Neural cell (in vitro differentiated cells): ENCODE data around the gene AVL9. TPM values are rescaled to one million over a fixed set of nuclear protein-coding genes. Genes with fewer than 3 reads are reported as not detected.

Experiments used
- H2AFZ ChIP-seq: fragments of 200-600, 300-800 bp; sonication (generic), shearing (Covaris generic); 2 replicates; pipeline ENCODE4 v1.6.0; 2014; ENCODE audit warnings: low read depth, mild to moderate bottlenecking, antibody characterized with exemption, low read length, moderate library complexity
- H3F3A ChIP-seq: fragments of 200-600 bp; shearing (Covaris generic); 2 replicates; pipeline ENCODE4 v1.6.1; 2016; ENCODE audit warnings: mild to moderate bottlenecking, moderate library complexity, mixed read lengths, antibody characterized with exemption, low read length; ENCODE audit not compliant: insufficient read depth, poor library complexity, severe bottlenecking
- H3K27ac ChIP-seq: fragments of 200-600, 300-800 bp; sonication (generic), shearing (Covaris generic); 2 replicates; pipeline ENCODE4 v1.5.1; 2014; ENCODE audit warnings: mild to moderate bottlenecking, low read length, moderate library complexity
- H3K27me3 ChIP-seq: fragments of 300-800, 200-600 bp; sonication (generic), shearing (Covaris generic); 2 replicates; pipeline ENCODE4 v1.6.0; 2014; ENCODE audit warnings: mild to moderate bottlenecking, low read depth, low read length, moderate library complexity; ENCODE audit not compliant: insufficient read depth
- H3K36me3 ChIP-seq: fragments of 300-800, 200-600 bp; sonication (generic), shearing (Covaris generic); 2 replicates; pipeline ENCODE4 v1.5.1; 2014; ENCODE audit warnings: mild to moderate bottlenecking, antibody characterized with exemption, low read length, moderate library complexity; ENCODE audit not compliant: insufficient read depth
- H3K4me2 ChIP-seq: fragments of 300-800, 200-600 bp; sonication (generic), shearing (Covaris generic); 2 replicates; pipeline ENCODE4 v1.6.0; 2014; ENCODE audit warnings: mild to moderate bottlenecking, low read length
- H3K4me3 ChIP-seq: fragments of 300-800, 200-600 bp; sonication (generic), shearing (Covaris generic); 2 replicates; pipeline ENCODE4 v1.5.1; 2014; ENCODE audit warnings: mild to moderate bottlenecking, low read length, moderate library complexity
- H3K79me2 ChIP-seq: fragments of 200-600 bp; shearing (Covaris generic); replicated peaks from 2 replicates; pipeline ENCODE4 v1.6.0; 2014; ENCODE audit warnings: mild to moderate bottlenecking, low read length, moderate library complexity; ENCODE audit not compliant: insufficient read depth
- H3K9ac ChIP-seq: fragments of 300-800, 200-600 bp; sonication (generic), shearing (Covaris generic); 2 replicates; pipeline ENCODE4 v1.6.1; 2016; ENCODE audit warnings: mild to moderate bottlenecking, low read length, mixed read lengths
- H3K9me2 ChIP-seq: fragments of 200-600 bp; shearing (Covaris generic); 2 replicates; pipeline ENCODE4 v1.6.1; 2016; ENCODE audit warnings: mild to moderate bottlenecking, low read length, mixed read lengths; ENCODE audit not compliant: insufficient read depth
- H3K9me3 ChIP-seq: fragments of 200-600, 300-800 bp; sonication (generic), shearing (Covaris generic); 2 replicates; pipeline ENCODE4 v1.6.1; 2016; ENCODE audit warnings: mild to moderate bottlenecking, mixed run types, low read length, moderate library complexity, mixed read lengths
- H4K20me1 ChIP-seq: fragments of 200-600 bp; shearing (Covaris generic); 2 replicates; pipeline ENCODE4 v1.6.1; 2016; ENCODE audit warnings: mild to moderate bottlenecking, mixed run types; ENCODE audit not compliant: insufficient read depth
- EP300 ChIP-seq: fragments of 450-650 bp; conservative IDR thresholded peaks from 2 replicates; pipeline ENCODE4 v1.6.1; 2014; ENCODE audit warnings: antibody characterized with exemption, mild to moderate bottlenecking, moderate library complexity; ENCODE audit not compliant: poor library complexity, severe bottlenecking
- EZH2 ChIP-seq: fragments of 200-600, 300-800 bp; shearing (Covaris generic), sonication (generic); IDR thresholded peaks from 2 replicates; pipeline ENCODE4 v1.6.1; 2014; ENCODE audit warnings: antibody characterized with exemption, low read length, borderline replicate concordance, mild to moderate bottlenecking; ENCODE audit not compliant: insufficient read depth, poor library complexity, severe bottlenecking
- MXI1 ChIP-seq: fragments of 450-650 bp; conservative IDR thresholded peaks from 2 replicates; pipeline ENCODE4 v1.6.1; 2014; ENCODE audit warnings: antibody characterized with exemption, mild to moderate bottlenecking; ENCODE audit not compliant: poor library complexity, severe bottlenecking
- POLR2AphosphoS5 ChIP-seq: IDR thresholded peaks from 2 replicates; pipeline ENCODE4 v1.6.1; 2012
- RAD21 ChIP-seq: fragments of 450-650 bp; conservative IDR thresholded peaks from 2 replicates; pipeline ENCODE4 v1.6.1; 2014; ENCODE audit warnings: antibody characterized with exemption, mild to moderate bottlenecking, moderate library complexity
- SMC3 ChIP-seq: fragments of 450-650 bp; conservative IDR thresholded peaks from 2 replicates; pipeline ENCODE4 v1.6.1; 2014; ENCODE audit warnings: antibody characterized with exemption, mild to moderate bottlenecking, moderate library complexity; ENCODE audit not compliant: poor library complexity
- TAF1 ChIP-seq: IDR thresholded peaks from 2 replicates; pipeline ENCODE4 v1.6.1; 2012; ENCODE audit warnings: low read depth
- polyA plus RNA-seq: library from polyadenylated mRNA; depleted of rRNA; stranded (reverse); fragments of >200 nt; gene quantifications from 2 replicates; pipeline ENCODE4 v1.2.3, GENCODE V29; 2014
- TF ChIP-seq, protein P1 (sequence below): fragments of 450-650 bp; IDR thresholded peaks from 2 replicates; pipeline ENCODE4 v1.5.1; 2014; ENCODE audit warnings: antibody characterized with exemption, mild to moderate bottlenecking, moderate library complexity; ENCODE audit not compliant: poor library complexity, severe bottlenecking
- TF ChIP-seq, protein P2 (sequence below): IDR thresholded peaks from 2 replicates; pipeline ENCODE4 v1.6.1; 2012; ENCODE audit warnings: borderline replicate concordance

Gene AVL9
- polyA plus RNA-seq, 1 donor from 2014 or later = 47.2 TPM

DNA sequence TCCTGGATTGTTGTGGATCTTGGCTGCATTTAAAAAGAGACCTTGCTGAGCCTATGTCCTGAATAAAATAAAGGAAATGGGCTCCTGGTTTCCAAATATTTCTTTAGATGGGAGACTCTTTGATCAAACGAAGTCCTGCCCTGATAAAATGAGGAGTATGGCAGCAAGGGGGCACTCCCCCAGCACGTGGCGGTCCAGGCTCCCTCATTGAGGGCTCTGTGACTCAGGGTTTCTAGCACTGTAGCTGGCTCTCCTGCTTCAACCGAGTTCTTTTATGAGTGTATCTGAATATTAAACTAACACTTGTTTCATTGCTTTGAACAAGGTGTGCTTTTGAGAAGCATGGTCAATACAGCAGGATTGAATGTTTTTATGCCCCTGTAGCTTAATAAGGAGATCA lies 114.2 kb downstream of the AVL9 start:
- Histone ChIP-seq H3K27ac (no peak overlapping the region), H3K9me2 (no peaks in the 10 kb centered on the region), H3K4me2 (no peak overlapping the region), H3K9me3 (no peaks in the 10 kb centered on the region), H3K36me3 (no peaks in the 10 kb centered on the region), H4K20me1 (no peaks in the 10 kb centered on the region), H3F3A (no peaks in the 10 kb centered on the region), H3K4me3 (no peak overlapping the region), H2AFZ (no peak overlapping the region), H3K9ac (no peak overlapping the region), H3K79me2 (no peaks in the 10 kb centered on the region), H3K27me3 (no peaks in the 10 kb centered on the region)
- no peak for TF ChIP-seq EP300

DNA sequence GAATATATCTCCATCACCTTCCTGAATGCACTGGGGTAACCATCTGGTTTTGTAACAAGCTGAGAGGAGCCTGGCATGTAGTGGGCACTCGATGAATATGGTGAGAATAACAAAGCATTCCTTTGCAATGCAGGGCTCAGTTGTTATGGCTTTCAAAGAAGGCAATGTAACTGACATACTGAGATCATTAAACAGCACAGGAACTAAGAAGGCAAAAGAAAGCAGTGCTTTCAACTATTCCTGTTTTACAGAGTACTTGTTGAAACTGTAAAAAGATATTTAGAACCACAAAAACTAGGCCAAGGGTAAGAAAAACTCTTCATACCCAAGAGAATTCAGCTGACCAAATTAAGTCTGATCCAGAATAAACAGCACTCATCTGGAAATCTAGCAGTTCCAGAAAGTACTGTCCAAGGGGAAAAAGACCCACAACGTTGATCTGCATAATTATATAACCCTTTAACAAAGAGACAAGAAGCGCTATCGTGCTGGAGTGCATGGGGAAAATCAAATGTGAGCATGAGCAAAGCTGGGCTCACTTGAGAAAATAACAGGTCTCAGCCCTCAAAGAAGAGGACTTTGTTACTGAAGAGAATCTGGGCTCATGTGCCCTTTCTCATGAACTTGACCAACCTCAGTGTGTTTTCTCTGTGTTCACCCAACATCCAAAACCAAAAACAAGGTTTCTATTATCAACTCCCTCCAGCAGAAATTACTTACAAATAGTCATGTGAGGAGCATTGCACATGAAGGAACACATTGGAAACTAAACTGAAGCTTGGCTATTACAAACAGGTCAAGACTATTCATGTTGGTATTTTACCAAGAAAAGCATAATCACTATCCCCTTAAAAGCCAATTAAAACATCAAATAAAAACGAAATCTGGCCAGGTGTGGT lies 116.2 kb downstream of the AVL9 start:
- H2AFZ ChIP-seq = no peak overlapping the region
- no peak overlapping the region for H3K4me2 ChIP-seq
- H4K20me1 ChIP-seq = no peaks in the 10 kb centered on the region
- H3F3A ChIP-seq = no peaks in the 10 kb centered on the region
- no peak for TF ChIP-seq MXI1
- TF ChIP-seq POLR2AphosphoS5 = no peak
- no peak for TF ChIP-seq EP300
- no peak for TF ChIP-seq RAD21
- TF ChIP-seq SMC3 = no peak
- TF ChIP-seq, protein P1, sequence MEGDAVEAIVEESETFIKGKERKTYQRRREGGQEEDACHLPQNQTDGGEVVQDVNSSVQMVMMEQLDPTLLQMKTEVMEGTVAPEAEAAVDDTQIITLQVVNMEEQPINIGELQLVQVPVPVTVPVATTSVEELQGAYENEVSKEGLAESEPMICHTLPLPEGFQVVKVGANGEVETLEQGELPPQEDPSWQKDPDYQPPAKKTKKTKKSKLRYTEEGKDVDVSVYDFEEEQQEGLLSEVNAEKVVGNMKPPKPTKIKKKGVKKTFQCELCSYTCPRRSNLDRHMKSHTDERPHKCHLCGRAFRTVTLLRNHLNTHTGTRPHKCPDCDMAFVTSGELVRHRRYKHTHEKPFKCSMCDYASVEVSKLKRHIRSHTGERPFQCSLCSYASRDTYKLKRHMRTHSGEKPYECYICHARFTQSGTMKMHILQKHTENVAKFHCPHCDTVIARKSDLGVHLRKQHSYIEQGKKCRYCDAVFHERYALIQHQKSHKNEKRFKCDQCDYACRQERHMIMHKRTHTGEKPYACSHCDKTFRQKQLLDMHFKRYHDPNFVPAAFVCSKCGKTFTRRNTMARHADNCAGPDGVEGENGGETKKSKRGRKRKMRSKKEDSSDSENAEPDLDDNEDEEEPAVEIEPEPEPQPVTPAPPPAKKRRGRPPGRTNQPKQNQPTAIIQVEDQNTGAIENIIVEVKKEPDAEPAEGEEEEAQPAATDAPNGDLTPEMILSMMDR = no peak
- TF ChIP-seq, protein P2, sequence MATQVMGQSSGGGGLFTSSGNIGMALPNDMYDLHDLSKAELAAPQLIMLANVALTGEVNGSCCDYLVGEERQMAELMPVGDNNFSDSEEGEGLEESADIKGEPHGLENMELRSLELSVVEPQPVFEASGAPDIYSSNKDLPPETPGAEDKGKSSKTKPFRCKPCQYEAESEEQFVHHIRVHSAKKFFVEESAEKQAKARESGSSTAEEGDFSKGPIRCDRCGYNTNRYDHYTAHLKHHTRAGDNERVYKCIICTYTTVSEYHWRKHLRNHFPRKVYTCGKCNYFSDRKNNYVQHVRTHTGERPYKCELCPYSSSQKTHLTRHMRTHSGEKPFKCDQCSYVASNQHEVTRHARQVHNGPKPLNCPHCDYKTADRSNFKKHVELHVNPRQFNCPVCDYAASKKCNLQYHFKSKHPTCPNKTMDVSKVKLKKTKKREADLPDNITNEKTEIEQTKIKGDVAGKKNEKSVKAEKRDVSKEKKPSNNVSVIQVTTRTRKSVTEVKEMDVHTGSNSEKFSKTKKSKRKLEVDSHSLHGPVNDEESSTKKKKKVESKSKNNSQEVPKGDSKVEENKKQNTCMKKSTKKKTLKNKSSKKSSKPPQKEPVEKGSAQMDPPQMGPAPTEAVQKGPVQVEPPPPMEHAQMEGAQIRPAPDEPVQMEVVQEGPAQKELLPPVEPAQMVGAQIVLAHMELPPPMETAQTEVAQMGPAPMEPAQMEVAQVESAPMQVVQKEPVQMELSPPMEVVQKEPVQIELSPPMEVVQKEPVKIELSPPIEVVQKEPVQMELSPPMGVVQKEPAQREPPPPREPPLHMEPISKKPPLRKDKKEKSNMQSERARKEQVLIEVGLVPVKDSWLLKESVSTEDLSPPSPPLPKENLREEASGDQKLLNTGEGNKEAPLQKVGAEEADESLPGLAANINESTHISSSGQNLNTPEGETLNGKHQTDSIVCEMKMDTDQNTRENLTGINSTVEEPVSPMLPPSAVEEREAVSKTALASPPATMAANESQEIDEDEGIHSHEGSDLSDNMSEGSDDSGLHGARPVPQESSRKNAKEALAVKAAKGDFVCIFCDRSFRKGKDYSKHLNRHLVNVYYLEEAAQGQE = no peak
- TF ChIP-seq TAF1 = no peak
- TF ChIP-seq EZH2 = no peak
- no peaks in the 10 kb centered on the region for H3K9me2 ChIP-seq
- H3K4me3 ChIP-seq = no peak overlapping the region
- no peaks in the 10 kb centered on the region for H3K79me2 ChIP-seq
- H3K36me3 ChIP-seq = no peaks in the 10 kb centered on the region
- no peaks in the 10 kb centered on the region for H3K9me3 ChIP-seq
- no peaks in the 10 kb centered on the region for H3K27me3 ChIP-seq
- no peak overlapping the region for H3K27ac ChIP-seq
- H3K9ac ChIP-seq = no peak overlapping the region
